Measurements from ENCODE around the gene SMPD3.

The SMPD3 gene

DNA sequence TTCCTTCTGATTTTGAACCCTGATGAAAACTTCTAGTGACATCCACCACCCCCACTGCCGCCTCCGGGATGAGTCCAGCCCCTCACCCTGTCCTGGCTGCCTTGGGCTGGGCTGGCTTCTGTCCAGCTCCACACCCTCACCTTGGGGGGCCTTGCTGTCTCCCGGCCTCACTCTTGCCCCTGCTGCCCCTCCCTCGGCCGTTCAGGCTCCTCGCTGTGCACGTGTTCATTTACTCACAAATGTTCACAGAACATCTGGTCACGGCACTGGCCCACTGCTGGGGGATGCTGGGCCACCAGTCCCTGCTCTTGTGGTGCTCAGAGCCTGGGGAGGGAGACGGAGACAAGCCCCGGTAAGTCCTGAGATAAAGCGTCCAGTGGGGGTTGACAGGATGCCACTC lies 96.8 kb downstream of the SMPD3 start:
- no peak for DNase-seq

DNA sequence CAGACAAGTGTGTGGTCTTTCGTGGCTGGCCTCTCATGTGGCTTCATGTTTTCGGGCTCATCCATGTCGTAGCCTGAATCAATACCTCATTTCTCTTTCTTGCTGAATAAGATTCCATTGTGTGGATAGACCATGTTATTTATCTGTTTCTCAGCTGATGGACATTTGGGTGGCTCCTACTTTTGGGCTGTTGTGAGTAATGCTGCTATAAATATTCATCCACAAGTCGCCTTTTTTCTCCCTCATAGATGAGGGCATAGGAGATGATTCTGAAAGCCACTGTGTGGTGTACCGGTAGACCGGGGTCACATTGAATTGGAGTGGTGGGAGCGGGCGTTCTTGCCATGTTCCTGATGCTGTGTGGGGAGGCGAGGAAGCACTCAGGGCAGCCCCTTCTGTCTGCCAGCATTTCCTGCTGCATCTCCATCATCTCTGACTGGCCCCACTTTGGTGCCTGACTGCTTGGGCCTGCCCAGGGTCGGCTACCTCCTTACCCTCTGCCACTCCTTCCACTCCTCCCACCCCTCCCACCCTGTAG lies 97.4 kb downstream of the SMPD3 start:
- no peak for DNase-seq

DNA sequence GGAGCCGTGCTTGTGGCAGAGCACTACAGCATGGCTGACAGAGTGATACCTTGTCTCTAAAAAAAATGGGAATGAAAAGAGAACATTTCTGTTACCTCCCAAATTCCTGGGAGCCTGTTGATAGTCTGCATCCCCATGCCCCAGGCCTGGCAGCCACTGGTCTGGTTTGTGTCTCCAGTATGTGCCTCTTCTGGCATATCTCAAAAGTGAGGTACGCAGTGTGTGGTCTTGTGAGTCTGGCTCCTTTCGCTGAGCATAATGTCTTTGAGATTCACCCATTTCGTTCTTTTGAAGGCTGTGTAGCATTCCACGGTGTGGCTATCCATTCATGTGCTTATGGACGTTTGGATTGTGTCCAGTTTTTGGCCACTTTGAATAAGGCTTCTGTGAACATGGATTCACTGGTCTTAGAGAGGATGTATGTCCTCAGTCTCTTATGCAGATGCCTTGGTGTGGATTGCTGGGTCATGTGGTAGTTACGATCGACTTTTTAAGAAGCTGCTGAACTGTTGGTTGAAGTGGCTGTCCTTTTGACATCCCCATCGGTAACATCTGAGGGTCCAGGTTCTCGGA lies 98.4 kb downstream of the SMPD3 start:
- no peak for DNase-seq

DNA sequence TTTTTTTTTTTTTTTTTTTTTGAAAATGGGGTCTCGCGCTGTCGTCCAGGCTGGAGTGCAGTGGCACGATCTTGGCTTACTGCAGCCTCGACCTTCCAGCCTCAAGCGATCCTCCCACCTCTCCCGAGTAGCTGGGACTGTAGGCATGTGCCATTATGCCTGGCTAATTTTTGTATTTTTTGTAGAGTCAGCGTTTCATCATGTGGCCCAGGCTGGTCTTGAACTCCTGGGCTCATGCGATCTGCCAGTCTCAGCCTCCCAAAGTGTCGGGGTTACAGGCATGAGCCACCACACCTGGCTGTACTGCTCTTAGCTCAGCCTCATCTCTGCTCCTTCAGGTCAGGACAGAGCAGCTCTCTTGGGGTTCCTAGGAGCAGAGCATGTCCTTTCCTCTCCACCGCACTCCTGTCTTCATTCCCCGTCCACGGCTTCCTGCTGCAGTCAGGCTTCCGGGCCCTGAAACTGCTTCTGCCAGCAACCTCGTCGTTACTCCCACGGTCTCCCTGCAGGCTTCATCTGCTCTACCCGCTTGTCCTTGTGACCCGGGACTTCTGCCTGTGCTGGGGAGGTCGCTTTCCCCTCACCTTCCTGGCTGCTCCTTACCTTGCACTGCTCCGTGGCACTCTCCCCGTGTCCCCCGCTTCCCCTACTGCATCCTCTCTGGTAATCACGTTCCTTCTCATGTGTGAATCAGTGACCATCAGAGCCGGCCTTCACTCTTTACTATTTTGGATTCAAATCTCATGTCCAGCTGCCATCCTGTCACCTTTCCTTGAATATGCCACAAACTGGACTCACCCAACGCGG lies 99.5 kb downstream of the SMPD3 start:
- DNase-seq = no peak

DNA sequence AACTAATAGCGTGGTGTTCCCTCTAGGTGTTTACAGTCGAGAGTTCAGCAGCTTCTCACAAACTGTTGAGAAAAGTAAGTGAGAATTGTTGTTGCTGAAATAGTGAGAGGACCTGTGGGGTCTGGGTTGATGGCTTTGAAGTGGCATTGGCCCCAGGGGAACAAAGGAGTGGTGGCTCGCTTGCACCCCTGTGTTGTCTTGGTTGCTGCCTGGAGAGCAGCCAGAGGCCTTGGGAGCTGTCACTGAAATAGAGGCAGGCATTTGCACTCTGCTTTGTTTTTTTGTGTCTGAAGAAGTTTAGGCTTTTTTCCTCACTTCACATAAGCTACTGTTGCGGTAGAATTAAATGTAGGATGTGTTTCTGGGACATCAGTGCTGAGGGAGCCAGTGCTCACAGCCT lies 100.7 kb downstream of the SMPD3 start:
- no peak for DNase-seq

DNA sequence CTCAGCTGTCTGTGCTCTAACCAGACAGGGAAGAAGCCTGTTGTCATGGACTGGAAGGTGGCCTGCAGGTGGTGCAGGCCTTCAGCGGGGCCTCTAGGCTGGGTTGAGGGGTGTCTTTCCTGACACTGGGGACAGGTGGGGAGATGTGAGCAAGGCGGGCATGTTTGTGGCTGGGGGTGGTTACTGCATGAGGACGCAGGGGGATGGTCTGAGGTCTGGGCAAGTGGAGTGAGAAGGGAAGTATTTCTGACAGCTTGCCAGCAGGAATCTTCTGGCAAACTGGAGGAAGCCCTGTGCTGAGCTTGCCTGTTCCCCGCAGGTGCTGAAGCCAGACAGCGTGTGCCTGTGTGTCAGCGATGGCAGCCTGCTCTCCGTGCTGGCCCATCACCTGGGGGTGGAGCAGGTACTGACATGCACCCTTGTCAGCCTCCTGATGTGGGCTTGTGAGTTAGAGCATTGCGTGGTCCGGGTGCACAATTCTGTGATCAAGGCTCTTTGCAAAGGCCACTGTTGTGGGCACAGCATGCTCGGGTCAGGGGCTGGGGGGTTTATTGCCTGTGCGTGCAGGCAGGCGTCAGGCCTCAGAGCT lies 101.3 kb downstream of the SMPD3 start:
- no peak for DNase-seq

DNA sequence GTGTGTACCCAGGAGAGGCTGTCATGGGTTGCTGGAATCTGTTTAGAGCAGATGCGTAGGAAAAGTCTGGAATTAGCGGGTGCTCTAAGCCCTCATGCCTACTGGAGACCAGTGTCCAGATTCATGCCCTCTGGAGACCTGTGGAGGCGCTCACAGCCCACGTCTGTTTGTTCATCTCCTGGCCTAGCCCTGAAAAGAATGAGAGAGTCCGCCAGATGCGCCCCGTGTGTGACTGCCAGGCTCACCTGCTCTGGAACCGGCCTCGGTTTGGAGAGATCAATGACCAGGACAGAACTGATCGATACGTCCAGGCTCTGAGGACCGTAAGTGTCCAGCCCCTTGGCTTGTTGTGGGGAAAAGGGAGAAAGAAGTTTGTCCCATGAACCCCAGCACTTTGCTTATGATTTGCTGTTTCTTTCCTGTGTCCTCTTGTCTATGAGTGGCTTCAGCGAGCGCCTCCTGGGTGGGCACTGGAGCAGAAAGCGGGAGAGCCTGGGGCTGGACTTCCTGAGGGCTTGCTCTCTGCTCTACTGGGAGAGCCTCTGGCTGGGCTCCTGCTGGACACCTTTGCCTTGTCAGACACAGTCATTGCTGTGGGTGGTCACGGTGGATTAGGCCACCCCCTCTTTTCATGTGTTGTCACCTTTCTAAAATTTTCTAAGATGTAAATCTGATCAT lies 102.2 kb downstream of the SMPD3 start:
- no peak for DNase-seq

DNA sequence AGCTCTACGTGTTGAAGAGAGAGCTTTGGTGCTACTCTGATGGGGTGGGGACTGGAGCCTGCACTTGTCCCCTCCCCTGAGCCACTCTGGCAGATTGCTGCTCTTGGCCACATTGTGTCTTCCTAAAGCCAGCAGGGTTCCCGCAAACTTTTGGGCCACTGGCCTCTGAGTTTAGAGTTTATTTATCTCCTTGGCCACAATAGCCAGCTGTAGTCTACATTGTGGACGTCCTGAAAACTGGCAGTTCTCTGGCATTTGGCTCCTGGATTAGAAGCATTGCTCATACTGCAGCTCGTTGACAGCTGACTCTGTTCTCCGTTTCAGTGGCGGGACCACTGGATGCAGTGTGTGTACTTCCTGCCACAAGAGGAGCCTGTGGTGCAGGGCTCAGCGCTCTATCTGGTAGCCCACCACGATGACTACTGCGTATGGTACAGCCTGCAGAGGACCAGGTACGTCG lies 102.9 kb downstream of the SMPD3 start:
- no peak for DNase-seq

DNA sequence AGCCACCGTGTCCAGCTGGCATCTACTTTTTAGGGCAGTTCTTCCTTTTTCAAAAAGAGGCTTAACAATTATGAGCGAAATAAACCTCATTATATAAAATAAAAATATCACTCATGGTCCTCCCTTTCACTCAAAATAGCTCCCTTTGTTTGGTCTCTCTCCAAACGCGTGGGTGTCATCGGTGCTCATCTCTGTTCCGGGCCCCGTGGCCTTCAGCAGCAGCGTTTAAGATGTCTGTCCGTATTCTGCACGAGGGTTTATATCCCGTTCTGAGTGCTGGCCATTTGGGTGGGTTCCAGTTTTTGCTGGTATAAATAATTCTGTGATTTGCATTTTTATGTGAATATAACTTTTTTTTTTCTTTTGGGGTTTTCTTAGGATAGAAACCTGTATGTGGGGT lies 104.1 kb downstream of the SMPD3 start:
- no peak for DNase-seq

DNA sequence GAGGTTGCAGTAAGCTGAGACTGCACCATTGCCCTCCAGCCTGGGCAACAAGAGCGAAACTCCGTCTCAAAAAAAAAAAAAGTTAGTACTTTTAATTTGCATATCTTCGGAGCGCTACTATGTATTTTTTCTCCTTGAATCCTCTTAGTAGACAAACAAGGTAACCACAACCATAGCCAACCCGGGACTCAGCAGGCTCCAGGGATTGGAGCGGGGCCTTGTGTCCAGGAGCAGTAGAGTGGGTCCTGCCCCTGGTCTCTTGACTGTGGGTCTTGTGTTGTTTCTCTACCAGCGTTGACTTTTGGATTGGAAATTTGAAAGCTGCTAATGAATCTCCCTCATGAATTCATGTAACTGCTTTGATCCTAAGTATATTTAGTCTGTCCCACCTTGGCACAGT lies 105.2 kb downstream of the SMPD3 start:
- DNase-seq = no peak

DNA sequence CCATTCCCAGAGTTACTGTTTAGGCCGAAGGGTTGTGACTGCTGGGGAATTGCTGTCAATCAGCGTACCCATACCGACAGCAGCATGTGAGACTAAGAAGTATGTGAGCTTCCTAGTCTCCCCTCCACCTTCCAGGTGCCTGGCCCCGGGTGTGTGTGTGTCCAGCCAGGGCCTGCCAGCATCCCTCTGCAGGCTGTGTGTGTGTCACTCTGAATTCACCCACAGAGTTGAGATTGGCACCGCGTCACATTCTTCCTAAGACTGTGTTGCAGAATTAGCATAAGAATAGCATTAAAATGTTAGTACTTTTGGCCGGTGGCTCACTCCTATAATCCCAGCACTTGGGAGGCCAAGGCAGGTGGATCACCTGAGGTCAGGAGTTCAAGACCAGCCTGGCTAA lies 105.7 kb downstream of the SMPD3 start:
- DNase-seq = no peak

DNA sequence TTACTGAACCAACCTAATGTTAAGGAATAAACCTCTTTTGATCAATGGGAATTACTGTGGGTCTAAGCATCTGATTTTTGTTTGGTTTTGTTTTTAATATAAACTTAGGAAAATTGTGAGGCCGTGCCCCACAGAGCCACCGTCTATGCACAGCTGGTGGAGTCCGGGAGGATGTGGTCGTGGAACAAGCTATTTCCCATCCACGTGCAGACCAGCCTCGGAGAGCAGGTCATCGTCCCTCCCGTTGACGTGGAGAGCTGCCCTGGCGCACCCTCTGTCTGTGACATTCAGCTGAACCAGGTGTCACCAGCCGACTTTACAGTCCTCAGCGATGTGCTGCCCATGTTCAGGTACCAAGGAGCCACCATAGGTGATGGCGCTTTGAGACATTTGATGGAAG lies 109.1 kb downstream of the SMPD3 start:
- no peak for DNase-seq

DNA sequence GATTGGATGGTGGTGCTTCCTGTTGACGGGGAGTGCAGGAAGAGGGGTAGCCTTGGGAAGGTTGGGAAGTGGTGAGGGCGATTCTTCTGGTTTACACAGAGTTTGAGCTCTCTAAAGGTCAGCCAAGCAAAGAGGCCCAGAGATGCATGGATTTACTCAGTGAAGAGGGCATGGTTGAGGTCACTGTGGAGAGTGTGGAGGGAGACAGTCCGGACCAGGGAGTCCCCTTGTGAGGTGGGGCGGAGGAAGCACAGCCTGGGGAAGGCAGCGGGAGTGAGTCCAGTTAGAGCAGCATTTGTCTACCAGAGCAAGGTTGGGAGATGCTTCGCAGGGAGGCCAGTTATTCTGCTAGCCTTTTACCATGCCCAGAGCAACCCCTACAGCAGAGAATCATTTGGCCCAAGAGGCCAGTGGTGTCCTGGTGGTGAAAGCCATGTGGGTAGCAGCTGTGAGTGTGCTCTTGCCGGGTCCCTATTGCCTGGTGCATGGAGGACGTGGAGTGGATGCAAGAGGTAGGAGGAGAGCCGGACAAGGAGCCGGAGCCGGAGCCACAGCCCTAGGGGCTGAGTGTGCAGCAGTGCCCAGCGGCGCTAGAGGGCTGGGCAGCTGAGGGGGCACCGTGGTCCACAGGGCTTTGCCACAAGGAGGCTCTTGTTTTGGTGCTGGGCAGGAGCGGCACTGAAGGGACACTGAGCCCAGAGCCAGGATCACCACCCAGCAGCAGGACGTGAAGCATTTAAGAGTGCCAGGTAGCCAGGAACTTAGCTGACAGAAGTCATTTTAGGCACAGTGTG lies 109.8 kb downstream of the SMPD3 start:
- no peak for DNase-seq

DNA sequence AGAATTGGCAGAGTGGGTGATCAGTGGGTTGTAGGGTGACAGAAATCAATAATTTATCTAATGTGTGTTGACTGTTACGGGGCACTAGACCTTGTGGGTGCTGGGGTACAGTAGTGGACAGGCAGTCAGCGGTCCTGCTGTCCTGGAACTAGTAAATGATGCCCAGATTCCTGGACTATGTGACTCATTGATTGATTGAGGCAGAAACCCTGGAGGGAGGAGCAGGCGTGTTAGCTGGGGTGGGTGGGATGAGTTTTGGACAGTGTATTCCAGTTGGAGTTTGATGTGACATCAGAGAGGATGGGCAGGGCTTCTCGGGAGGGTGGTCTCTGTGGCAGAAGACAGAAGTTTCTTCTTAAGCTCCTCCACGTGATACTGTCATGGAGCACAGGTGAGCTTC lies 113.1 kb downstream of the SMPD3 start:
- DNase-seq = no peak

DNA sequence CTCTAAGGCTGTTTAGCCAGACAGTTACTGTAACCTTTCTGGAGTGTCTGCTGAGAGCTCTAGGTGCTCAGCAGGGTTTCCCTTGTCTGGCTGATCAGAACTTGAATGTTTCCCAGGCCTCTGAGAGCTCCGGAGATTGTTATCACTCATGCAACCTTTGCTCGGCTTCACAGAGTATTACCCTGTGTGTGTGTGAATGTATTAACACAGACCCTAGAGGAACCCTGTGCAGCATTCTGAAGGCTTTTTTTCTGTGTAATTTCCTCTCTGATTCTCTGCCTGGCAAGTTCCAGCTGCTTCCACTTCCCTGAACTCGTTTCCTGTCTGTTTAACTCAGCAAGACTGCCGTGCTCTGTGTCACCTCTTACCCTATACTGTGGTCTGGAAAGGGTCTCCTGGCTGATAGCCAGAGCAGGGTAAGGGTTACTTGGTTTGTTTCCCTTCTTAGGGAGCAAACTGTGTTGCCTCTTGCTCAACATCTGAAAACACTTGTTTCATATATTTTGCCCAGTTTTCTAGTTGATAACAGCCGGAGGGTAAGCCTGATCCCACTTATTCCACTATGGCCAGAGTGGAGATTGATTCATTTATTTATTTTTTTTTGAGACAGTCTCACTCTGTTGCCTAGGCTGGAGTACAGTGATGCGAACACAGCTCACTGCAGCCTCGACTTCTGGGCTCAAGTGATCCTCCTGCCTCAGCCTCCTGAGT lies 115.7 kb downstream of the SMPD3 start:
- DNase-seq = no peak

DNA sequence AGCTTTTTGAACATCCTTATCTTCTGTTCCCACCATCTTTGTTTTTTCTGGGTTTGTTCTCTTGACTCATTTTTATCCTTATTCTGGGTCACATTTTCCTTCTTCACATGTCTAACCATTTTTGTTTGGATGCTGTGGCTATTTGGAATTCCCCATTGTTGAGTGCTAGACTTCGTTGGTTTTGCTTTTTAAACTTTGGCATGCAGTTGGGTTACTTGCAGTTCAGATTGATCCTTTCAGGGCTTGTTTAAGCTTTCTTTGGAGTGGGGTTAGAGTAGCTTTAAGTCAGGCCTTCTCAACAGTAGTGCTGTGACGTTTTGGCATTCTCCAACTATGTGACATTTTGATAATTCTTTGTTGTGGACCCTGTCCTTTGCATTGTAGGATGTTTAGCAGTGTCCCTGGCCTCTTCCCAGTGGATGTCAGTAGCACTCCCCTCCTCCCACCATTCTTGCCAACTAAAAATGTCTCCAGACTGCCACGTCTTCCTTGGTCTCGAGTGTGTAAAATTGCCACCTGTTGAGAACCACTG lies 116.4 kb downstream of the SMPD3 start:
- no peak for DNase-seq

DNA sequence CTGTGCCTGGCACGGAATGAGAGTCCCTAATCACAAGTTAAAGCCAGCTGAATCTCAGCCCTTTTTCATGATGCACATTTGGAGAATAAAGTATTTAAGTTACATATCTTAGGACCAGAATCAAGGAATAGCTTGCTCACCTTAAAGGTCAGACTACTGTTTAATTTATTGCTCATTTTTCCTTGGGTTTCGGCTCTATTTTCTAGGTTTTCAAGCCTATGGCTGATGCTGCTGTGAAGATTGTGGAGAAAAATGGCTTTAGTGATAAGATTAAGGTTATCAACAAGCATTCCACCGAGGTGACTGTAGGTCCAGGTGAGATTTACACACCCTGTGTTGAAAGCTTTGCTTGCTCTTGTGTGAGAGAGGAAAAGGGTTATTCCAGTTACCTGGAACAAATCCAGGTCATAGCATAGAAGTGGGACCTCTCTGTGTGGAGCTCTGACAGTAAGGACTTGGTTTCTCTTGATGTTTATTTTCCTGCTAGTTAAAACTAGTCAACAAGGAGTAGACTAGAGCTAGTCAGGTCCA lies 119.4 kb downstream of the SMPD3 start:
- DNase-seq = no peak

DNA sequence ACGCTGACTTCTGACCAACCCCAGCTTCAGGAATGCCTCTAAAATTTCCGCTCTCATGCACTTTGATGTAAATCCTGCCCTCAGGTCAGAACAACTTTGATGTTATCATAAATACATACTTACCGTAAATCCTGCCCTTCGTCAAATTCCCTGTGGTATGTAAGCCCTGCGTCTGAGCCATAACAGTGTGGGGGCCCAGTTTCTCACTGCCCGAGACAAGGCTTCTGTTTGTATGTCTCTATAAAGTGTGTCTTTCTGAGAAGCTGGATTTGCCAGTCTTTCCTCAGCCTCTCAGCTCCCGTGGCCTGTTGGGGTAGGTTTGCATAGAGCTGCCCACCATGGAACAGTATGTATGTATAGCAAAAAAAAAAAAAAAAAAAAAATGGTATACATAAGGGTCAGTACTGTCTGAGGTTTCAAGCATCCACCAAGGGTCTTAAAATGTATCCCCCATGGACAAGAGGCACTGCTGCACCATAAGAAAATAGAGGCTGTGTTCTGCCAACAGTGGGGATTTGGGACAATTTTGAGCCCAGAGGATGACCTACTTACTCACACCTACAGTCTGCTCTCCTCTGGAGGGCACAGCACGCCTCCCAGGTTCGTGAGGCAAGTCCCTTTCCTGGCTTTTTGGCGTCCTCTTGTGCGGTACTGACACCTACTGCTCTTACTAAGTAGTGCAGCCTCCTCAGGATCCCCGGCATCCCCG lies 120.0 kb downstream of the SMPD3 start:
- peak; percentile 84 for DNase-seq

DNA sequence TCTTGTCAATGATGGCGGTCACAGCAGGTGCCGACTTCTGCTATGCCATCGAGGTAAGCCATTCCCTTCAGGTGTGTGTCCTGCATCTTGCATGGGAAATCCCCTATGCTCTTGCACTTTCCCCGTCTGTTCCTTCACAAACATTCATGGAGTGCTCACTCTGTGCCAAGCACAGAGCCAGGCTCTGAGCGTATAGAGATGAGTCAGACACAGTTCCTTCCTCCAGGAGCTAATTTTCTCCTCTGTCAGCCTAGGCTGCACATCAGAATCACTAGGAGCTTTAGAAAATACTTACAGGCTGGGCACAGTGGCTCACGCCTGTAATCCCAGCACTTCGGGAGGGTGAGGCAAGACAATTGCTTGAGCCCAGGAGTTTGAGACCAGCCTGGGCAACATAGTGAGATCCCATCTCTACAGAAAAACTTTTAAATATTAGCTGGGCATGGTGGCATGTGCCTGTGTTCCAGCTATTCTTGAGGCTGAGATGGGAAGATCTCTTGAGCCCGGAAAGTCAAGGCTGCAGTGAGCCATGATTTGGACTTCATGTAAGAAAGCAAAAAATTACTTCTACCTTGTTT lies 123.4 kb downstream of the SMPD3 start:
- DNase-seq = no peak

DNA sequence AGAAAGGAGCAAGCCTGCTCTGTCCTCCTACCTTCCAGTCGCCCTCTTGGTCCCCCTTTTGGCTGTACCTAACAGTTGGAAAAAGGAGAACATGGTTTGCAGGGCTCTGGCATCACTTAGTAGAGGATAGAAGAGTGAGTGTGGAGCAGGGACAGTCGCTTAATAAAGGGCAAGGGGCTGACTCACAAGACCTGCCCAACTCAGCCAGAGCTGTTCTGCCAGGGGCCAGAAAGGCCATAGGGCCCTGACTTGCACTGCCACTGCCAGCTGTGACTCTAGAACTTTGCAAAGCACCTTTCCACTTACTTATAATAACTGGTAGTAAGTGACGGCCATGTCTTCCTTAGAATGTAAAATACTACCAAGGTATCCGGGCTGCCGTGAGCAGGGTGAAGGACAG lies 124.0 kb downstream of the SMPD3 start:
- no peak for DNase-seq

Data from CD4-positive, alpha-beta T cell treated with Interleukin-21 for 1 hour (primary cell).